GM23338 (cell line): Measurements from ENCODE around the gene DIP2C.

ENCODE experiments used
- CREB1 ChIP-seq: fragments of 250-450 bp; sonication (Bioruptor Pico); IDR thresholded peaks from 2 replicates; pipeline ENCODE4 v1.5.0; 2020; ENCODE audit warnings: low read depth, mild to moderate bottlenecking, moderate library complexity
- CTCF ChIP-seq, 2 experiments: fragments of 200-600 bp in 1 of 2; sonication (generic) in 1 of 2; conservative IDR thresholded peaks; 2 replicates each; pipeline versions ENCODE4 v1.5.1 to v1.6.1; 2016 to 2017; ENCODE audit warnings: antibody characterized with exemption in 2 of 2, low read depth in 2 of 2, mild to moderate bottlenecking in 2 of 2, moderate library complexity in 1 of 2
- EZH2phosphoT487 ChIP-seq: fragments of 200-600 bp; sonication (generic); IDR thresholded peaks from one replicate; pipeline ENCODE4 v1.8.1; 2018; ENCODE audit warnings: antibody characterized with exemption; ENCODE audit not compliant: unreplicated experiment
- POLR2AphosphoS5 ChIP-seq: IDR thresholded peaks from 2 replicates; pipeline ENCODE4 v1.6.1; 2016; ENCODE audit warnings: antibody characterized with exemption, low read depth
- REST ChIP-seq: IDR thresholded peaks from one replicate; pipeline ENCODE4 v1.6.1; 2018; ENCODE audit warnings: antibody characterized with exemption; ENCODE audit not compliant: unreplicated experiment

- TF ChIP-seq CTCF (conservative IDR thresholded peaks at IDR 0.05; ENCODE audit: low read depth in 2 of 2): no peak
- no peak for TF ChIP-seq REST
- no peak for TF ChIP-seq CREB1 (CRISPR knock-in tag)
- TF ChIP-seq EZH2phosphoT487: no peak
- TF ChIP-seq POLR2AphosphoS5: no peak
Measured at GRCh38 chr10:505419-505818, 184.0 kb downstream of the DIP2C start.
